GM21360 (cell line): ENCODE data around the gene CDK8.
"Not testable (repeated sequence)": the region's sequence is repeated elsewhere in the genome, so short reads cannot be mapped to it uniquely, and the experiment has no call there.

Experiments
- ATAC-seq: cut with Tn5 transposase; IDR thresholded peaks from one replicate; pipeline ENCODE4 v1.9.1; 2021; ENCODE audit warnings: mild to moderate bottlenecking, moderate library complexity; ENCODE audit not compliant: unreplicated experiment

CDK8 gene

DNA sequence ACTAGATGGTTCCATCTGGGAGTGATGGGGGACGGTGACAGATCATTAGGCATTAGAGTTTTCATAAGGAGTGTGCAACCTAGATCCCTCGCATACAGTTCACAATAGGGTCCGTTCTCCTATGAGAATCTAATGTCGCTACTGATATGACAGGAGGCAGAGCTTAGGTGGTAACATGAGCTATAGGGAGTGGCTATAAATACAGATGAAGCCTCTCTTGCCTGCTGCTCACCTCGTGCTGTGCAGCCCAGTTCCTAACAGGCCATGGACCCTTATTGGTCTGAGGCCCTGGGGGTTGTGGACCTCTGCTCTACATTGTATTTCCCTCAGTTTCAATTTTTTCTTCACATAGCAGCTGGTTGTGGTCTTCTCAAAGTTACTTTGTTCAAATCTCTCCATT, 56.5 kb downstream of the CDK8 start:
- no peak for ATAC-seq

DNA sequence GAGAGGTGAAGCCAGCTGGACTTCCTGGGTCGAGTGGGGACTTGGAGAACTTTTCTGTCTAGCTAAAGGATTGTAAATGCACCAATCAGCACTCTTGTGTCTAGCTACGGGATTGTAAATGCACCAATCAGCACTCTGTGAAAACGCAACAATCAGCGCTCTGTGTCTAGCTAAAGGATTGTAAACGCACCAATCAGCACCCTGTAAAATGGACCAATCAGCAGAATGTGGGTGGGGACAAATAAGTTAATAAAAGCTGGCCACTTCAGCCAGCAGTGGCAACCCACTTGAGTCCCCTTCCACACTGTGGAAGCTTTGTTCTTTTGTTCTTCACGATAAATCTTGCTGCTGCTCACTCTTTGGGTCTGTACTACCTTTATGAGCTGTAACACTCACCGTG, 58.1 kb downstream of the CDK8 start:
- not testable (repeated sequence) for ATAC-seq

DNA sequence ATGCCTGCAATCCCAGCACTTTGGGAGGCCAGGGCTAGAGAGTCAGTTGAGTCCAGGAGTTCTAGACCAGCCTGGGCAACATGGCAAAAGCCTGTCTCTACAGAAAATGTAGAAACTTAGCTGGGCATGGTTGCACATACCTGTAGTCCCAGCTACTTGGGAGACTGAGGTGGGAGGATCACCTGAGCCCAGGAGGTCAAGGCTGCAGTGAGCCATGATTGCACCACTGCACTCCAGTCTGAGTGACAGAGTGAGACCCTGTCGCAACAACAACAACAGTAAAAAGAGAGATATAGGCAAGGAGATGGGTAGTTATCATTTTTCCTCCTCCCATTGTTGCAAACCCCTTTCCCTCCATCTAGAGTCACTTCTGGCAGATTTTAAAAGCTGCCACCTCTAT, 62.2 kb downstream of the CDK8 start:
- not testable (repeated sequence) for ATAC-seq

DNA sequence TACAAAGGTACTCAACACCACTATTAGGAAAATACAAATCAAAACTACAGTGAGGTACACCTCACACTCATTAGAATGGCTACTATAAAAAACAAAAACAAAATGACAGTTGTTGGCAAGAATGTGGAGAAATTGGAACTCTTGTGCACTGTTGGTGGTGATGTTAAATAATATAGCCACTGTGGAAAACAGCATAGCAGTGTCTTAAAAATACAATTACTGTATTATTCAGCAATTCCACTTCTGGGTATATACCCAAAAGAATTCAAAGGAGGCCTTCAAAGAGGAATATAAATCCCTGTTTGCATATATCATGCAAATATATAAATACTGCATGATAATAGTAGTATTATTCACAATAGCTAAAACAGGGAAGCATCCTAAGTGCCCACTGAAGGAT, 66.8 kb downstream of the CDK8 start:
- ATAC-seq = no peak

DNA sequence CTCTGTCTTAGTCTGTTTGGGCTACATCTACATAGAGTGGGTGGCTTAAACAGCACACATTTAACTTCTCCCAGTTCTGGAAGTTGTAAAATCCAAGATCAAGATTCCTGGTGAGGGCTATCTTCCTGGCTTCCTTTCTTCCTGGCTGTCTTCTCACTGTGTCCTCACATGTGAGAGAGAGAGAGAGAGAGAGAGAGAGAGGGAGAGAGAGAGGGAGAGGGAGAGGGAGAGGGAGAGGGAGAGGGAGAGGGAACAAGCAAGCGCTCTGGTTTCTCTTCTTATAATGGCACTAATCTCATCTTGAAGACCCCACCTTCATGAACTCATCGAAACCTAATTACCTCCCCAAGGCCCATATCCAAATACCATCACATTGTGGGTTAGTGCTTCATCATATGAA, 69.2 kb downstream of the CDK8 start:
- ATAC-seq = no peak

DNA sequence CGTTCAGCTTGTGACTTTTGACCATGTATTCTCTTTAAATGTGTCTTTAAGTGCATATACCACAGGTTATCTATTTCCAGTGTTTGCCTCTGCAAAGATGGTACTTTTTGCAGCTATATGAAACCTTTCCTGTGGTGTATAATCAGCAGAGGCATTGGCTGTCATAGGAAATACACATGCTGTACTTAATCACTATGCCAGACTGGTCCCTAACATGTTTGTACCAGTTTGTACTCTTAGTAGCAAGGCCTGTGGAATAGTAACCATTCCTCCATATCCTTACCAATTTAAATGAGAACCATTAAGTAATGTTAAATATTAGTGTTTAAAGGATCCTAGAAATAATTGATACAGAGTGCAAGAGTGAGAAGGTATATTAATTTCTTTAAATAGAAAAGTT, 69.8 kb downstream of the CDK8 start:
- ATAC-seq = no peak

DNA sequence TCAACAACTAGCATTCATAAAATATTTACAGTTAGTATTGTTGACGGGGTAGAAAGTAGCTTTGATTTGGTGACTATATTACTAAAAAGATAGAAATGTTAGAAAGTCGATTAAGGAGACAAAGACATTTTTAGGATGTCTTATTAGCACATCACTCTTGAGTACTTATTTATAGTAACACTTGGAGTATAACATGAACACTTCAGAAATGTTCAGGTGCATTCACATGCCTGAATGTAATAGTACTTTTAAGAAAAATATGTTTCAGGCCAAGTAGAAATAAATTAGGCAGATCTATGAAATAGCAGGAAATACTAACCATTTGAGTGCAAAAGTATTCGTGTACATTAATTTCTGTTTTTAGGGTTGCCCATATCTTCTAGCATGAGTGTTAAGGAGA, 70.4 kb downstream of the CDK8 start:
- ATAC-seq = no peak

DNA sequence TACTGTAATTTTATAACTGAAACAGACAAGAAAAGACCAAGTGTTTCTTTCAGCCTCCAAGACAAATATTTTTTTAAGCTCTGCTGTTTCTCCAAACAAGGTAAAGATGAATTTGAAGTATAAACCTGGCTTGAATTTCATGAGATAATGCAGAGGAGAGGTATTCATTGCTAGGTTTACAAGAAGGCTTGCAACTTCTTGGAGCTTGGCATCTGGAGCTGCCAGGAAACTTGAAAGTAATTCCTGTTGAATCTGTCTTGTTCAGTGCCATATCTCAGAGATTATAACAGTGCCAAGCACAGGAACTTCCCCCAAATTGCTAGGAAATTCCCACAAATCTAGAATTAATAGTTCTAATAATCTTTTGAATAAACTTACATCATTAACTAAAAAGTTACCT, 70.9 kb downstream of the CDK8 start:
- ATAC-seq = no peak

DNA sequence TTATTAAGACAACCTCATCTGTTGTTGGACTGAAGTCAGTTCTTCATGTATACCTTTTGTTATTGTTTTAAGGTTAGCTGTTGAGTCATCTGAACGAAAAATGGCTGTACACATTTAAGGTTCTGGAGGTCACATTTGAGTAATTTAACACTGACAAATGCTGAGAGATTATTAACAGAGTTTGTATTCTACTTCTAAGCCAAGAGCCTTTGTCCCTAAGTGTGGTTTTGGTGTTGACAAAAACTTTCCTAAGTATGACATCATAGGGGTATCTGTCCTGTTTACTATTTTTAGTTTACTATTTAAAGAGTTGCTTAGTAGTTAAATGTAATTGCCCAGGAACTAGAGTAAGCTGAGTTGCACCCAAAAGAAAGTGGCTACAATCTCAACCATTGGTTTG, 71.9 kb downstream of the CDK8 start:
- ATAC-seq = peak; percentile 48

DNA sequence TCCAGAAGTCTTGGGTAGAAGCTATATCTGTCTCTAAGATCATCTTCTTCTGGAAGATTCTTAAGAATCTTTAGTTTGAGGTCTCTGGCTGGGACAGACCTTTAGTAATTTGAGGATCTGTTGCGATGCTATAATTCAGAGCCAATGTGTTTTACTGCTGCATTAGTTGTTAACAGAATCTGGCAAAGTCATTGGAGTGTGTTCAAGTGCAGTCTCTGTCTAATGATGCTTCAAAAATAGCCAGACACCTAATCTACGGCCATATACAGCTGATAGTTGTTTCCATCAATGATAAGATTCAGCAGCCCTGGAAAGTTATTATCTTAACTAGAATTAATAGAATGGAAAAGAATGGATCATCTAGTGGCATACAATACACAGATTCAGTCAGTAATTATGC, 72.6 kb downstream of the CDK8 start:
- ATAC-seq = no peak

DNA sequence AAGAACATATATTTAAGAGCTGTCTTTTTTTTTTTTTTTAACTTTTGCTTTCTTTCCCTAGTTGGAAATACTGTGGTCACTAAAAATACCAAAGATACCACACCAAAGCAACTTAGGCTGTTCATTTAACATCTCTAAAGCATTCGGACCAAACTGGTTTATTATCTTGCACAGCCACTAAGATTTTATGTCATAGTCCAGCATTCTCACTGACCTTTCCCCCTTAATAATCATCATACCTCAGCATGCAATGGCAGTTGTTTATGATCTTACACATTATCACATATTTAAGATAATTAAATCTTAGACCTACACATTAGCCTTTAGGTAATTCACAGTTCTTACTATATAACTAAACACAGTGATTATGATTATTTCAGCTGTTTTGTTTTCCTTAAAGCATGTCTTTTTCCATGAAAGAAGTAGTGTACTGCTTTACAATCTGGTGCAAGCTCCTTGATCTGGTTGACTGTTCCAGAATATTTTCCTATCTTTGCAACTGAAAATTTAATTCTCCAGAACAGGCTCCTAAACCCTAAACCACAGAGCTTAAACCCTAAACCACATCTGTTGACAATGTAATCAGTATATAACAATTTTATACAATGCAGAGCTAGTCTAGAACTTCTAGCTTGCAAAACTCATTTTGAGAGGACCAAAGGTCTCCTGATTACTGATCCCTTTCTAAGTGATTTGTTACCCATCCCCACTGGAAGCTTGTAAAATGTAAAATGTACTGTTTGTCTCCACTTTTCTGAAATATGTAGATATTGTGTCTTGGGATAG, 74.2 kb downstream of the CDK8 start:
- ATAC-seq = no peak

DNA sequence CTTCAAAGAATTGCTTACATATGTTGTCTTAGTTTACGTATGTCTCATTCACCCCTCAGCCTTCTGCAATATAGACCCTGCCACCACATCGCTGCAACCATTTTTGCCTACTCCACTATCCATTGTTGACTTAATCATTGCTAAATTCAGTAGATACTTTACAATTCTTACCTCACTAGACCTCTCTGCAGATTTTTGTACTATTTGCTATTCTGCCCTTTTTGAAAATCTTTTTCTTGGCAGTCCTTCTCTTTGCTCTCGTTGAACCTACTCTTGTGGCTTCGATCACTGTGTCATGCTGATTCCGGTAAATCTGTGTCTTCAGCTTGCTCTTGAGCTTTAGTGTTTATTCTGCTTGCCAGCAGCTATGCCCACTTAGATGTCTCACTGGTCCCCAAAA, 81.2 kb downstream of the CDK8 start:
- no peak for ATAC-seq

DNA sequence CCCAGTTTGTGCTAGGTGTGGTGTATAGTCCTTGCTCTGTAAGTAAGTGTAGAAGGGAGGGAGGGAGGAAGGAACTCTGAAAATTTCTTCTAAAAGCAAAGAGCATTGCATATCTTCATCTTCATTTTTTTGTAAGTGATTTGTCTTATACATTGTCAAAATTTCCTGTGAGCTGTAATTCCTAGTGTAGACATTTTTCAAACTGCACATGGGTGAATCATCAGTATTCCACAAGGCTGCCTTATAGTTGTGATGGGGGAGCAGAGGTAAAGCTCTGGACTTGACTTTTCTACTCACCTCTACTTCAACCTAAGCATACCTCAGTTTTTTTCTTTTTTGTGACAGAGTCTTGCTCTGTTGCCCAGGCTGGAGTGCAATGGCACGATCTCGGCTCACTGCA, 86.9 kb downstream of the CDK8 start:
- no peak for ATAC-seq

DNA sequence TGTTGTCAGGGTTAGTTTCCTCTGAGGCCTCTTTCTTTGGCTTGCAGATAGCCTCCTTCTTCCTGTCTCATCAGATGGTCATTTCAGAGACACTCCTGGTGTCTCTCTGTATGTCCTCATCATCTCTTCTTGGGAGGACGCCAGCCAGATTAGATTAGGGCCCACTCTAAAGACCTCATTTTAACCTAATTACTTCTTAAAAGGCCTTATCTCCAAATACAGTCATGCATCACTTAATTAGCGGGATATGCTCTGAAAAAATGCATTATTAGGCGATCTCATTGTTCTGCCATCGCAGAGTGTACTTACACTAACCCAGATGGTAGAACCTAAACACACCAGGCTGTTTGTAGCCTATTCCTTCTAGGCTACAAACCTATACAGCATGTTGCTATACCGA, 89.0 kb downstream of the CDK8 start:
- ATAC-seq = no peak

DNA sequence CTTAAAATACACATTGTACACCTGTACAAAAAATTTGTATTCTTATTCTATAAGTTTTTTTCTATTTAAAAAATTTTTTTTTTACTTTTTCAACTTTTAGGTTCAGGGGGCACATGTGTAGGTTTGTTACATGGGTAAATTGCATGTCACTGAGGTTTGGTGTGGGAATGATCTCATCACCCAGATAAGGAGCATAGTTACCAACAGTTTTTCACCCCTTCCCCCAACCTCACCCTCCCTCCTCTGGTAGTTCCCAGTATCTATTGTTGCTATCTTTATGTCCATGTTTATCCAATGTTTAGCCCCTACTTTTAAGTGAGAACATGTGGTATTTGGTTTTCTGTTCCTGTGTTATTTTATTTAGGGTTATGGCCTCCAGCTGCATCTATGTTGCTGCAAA, 89.9 kb downstream of the CDK8 start:
- ATAC-seq = no peak

DNA sequence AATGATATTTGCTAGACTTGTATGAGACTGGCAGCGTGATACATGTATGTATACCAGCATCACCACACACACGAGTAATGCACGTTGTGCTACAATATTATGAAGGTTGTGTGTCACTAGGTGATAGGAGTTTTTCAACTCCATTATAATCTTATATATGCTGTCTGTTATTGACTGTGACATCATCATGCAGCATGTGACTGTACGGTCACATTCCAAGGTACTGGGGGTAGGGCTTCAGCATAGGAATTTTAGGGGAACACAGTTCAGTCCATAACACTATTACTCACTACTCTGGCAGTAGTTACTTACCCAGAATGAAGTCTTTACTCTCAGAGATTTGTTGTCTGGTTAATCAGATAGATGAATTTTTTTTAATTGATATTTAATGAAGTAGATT, 91.1 kb downstream of the CDK8 start:
- no peak for ATAC-seq

DNA sequence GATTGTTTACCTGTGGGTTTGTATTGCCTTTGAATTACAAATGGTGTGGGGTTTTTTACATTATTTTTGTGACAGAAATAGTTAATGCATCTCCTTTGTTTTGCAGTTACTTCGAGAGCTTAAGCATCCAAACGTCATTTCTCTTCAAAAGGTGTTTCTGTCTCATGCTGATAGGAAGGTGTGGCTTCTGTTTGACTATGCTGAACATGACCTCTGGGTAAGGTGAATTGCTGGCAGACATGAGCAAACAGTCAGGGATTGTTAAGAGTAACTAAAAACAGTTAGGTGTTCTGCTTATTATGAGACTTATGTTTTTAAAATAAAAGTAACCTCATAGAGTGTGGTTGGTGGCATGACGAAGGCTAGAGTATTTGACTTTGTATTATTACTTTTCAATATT, 95.0 kb downstream of the CDK8 start:
- no peak for ATAC-seq

DNA sequence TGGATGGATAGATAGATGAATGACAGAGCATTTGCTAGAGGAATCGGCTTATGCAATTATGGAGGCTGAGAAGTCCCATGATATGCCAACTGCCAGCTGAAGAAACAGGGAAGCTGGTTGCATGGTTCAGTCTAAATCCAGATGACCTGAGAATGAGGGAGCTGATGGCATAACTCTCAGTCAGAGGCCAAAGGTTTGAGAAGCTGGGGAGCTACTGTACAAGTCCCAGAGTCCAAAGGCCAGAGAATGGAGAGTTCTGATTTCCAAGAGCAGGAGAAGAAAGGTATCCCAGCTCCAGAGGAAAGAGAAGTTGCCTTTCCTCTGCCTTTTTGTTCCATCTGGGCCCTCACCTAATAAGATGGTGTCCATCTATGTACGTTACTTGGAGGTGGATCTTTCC, 108.3 kb downstream of the CDK8 start:
- ATAC-seq = no peak

DNA sequence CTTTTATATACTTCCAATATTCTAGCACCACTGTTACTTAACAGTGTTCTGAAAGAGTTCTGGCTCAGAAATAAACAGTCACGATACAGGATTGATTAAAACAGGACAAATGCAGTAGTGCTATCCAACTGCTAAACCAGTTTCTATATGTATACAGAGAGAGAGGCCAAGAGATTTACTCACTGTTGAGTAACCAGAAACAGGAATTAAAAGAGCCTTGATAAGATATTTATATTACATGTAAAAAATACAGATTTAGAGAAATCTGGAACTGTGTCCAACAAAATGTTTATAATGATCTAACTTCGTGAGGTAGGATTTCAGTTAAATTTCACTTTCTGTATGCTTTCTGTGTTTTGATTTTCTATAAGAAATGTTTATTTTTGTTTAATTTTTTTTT, 116.6 kb downstream of the CDK8 start:
- ATAC-seq = no peak

DNA sequence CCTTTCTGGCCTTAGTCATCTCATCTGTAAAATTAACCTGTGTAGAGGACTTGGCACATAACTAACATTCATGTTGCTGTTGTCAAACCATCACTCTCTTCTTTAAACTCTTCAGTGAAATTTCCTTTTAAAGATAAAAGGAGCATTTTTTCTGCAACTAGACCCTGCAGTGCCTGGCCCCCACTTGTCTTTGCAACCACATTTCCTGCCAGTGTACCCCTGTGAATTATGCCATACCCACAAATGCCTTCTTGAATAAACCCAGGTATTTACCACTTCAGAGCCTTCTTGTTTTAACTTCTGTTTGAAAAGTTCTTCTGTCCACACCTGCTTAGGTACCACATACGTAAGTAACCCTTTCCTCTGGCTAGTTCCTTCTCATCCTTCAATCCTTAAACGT, 118.8 kb downstream of the CDK8 start:
- no peak for ATAC-seq

DNA sequence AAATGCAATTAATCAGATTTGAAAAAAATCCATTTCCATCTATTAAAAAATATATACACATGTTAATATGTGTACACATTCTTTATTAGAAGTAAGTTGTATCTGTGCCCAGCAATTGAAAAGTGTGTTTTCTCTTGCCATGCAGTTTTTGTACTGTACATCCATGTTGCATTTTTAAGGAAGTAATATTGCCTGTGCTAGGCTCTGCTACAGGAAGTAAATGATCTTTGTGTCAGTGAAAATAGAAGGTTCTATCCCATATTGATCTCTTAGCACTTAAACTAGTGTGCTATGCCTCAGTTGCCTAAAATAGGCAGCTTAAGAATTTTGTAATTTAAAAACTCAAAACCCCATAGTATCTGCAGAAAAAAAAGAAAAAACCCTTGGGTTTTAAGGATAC, 122.5 kb downstream of the CDK8 start:
- no peak for ATAC-seq

DNA sequence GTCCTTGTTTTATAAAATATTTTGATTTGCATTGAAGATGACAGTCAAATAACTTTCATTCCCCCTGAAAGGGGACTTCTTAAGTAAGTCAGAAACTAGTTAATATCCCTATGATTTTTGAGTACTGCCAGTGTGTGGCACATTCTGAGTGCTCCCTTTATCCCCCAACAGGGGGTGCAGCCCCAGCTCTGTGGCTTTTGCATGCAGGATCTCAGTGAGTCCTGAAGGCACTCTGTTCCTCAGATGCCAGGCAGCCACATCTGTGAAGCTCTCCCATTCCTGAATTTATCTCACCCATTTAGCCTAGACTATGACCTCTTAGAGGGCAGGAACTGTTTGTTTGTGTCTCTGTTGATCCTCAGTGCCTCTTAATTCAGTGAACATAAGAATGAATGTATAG, 123.1 kb downstream of the CDK8 start:
- no peak for ATAC-seq

DNA sequence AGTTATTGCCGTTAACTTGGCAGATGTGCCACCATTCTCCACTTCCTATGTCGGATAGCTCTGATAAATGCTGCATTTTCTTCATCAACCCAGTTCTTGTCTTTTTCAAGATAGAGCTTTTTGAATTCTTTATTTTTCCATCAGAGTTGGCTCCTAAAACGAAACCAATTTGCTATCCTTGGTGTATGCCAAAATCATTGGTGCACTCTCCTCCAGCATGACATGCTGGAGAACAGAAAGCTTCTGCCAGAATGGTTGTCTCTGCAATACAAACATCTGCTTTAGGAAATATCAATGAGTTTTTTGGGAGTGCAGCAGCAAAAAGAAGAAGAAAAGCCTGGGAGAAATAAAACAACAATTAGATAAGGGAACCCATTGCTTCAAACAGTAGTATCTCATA, 124.2 kb downstream of the CDK8 start:
- ATAC-seq = no peak
